Stimulated activated CD4-positive, alpha-beta T cell treated with anti-CD3 and anti-CD28 coated beads, Interleukin-1b, Interleukin-23, amount 100 ng/mL, for 24 hours (primary cell): Measurements from ENCODE around the gene ZIC4.

Source experiments
- DNase-seq, 4 experiments: peaks; one replicate each; pipeline ENCODE4 v3.0.0-alpha.2; 2020; ENCODE audit warnings: low read depth in 4 of 4, low spot score in 1 of 4

ZIC4 gene

DNA sequence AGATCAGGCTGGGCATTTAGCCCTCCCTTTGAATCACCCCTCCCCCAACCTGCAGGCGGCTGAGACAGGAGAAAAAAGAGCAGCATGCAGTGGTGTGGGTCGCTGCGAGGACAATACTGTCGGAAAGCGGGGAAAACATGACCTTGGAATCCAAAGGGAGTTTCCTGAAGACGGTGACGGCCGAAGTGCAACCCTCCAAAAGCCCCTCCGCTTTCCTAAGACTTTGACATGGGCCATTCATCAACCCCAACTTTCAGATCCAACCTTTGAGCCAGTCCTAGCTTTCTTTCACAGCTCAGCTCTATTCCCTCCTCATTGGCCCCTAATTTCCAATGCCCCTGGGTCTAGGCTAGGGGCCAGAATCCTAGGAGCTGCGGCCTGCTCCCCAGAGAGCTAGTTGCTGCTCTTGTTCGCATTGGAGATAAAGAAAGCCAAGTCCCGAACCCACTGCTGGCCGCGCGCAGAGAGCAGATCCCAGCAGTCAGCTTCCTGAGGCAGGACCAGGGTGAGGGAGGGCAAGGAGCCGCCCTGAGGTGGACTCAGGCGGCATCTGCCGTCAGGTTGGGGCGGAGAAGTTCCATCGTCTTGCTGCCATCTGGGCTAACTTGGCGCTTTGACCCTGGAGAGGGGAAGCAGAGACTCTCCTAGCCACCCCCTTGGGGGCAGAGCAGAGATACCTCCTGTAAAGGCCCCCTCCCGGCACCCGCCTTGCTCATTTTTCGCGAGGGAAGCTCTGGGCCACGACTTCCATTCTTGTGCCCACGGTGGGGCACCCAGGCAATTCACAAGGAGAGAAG lies 914 bp downstream of the ZIC4 start:
- no peak for DNase-seq

DNA sequence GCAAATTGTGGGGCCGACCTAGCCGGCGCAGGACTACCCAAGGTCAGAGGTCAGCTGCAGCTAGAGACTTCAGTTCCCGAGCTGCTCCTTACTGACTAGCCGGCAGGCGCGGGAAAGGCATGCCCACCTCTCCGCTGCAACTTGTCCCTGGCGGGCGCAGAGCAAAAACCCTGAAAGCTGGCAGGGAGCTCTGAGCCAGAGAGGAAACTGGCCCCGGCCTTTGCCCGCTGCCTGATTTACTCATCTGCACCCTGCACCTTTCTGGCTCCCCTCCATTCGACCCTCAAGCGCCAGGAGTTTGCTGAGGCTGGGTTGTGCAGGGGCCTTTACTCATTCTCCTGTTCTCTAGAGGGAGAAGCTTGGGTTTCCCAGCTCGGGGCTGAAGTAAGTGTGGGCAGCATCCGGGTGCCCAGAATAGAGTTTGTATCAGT lies 1.5 kb downstream of the ZIC4 start:
- DNase-seq, result no peak

DNA sequence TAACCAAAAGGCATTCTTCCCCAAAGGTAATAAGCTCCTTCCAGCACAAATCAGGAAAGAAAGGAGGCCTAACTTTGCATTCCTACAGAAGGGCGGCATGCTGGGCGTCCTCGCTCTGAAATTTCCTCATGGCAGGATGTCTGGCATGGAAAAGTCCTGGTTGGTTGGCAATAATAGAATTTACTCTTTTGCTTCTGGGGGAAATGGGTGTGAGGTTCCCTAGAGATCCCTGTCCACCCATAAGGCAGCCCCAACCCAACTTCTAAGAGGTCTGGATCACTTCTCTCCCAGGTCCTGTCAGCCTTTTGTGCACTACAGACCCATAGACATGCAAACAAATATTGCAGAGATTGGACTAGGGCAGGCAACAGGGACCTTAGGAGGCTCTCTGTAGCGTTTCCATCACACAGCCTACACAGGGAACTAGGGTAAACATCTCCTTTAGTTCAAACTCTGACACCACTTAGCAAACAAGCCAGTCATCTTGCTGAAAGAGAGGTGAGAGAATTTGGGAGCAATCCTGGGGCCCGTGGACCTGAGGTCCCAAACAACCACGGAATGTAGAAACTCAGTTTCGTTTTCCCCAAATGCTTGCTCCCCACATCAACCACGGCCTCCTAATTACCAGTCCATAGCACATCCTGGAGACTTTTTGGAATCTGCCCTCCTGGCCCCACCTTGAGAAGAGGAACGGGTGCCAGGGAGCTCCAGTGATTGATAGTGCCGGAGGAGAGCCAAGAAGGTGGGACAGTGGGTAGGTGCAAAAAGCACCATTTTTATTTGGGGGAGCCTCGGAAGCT lies 2.1 kb downstream of the ZIC4 start:
- no peak for DNase-seq

DNA sequence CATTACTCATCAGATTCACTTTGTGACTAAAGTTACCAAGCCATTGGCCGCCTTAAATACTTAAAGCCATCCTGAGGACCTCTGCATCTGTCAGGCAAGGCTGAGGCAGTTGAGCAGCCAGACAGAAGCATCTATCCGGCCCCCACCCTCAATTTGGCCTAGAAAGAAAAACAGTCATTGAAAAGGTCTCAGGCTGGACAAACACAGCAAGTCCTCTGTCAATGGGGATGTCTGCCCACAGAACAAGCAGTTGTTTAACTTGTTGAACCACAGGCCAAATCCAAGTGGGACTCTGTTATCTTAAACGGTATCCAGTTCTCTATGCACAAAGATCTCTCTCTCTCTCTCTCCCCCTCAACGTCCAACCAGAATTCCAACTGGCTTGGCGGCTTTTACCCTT lies 2.8 kb downstream of the ZIC4 start:
- DNase-seq, result no peak

DNA sequence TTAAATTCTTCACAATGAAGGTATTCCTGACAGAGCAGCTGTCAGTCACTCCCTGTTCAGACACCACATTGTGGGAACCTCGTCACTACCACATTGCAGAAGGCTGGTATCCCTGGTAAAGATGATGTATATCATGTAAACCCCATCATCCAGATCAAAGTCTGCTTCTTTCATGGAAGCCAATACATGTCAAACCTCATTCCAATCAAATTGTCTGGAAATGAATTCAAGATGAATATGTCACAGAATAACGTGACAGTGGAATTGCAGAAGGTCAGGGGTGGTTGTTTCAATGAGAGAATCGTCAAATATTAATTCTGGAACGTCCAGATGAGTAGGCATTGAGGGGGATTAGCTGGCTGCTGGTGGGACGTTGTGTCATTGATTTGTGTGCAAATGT lies 4.2 kb downstream of the ZIC4 start:
- DNase-seq, result no peak

DNA sequence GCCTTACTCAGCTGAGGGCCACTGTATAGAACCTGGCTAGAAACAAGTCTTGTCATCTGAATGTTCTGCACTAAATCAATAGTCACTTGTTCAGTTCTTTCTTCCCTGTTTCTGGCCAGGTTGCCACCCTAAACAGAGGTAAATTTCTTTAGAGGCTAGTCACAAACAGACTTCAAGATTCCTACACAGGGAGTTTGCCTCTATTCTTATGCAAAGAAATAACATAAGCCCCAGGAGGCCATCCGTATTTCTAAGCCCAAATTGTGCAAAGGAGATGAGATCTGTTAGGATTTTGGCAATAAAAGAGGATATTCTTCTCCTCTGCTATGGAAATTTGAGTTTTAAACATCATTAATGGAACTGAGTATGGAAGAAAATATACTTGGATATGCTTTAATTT lies 4.9 kb downstream of the ZIC4 start:
- no peak for DNase-seq

DNA sequence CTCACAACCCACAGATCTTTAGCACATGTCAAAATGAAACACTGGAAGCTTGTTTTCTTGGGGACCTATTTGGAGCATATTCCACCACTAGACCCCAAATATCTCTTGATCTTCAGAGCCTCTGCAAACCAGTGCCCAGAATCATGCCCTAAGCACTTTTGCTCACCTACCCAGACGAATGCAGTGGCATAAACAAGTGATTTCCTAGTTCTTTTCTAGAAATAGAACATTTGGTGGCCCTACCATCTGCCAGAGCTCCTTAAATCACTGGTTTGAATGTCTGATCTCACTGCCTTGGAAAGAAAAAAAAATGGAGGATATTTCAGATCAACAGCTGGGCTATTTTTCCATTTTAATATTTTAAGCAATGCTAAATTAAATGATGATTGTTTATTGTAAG lies 5.3 kb downstream of the ZIC4 start:
- DNase-seq, result no peak

DNA sequence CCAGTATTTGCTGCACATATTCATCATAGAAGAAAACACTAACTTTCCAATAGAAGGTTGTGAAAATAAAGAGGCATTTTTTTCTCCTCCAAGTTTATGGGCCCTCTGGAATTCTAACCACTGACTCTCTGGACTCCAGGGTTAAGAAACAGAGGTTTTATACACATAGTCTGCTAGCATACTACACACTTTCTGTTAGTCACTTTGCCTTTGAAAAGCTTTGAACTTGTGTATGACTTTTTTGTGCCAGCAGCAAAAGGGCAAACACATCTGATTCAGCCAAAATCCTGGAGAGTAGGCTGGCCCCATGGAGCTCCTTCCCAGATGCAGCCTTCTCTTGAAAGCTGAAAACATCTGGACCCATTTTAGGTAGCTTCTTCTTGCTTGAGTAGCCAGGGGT lies 6.2 kb downstream of the ZIC4 start:
- DNase-seq, result no peak

DNA sequence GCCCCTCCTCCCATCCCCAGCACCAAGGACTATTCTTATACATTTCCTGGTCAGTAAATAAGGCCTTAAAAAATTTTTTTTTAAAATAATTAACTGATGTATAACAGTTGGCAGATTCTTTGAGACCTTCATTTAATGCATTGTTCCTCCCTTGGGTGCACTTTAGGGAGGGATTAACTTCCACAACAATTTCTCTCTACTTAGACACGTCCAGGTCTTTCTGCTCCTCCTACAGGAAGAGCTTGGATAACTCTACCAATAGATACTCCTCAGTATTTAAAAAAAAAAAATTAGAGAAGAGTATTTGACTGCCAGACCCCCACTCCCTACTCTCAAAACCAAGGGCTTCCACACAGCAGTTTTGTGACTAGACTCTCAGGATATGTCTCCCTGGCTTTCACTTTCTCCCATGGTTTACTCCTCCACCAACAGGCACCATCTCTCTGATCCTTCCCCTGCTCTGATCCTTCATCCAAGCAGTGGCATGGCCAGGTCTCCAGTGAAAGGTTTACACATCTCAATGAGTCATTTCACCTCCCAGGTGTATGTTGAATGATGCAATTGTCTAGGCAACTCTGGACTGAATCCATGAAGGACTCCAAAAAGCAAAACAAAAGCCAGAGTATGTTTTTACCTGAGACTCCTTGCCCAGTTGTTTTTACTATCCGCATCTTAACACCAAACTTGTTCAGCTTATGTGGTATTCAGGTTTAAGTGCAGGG lies 7.4 kb downstream of the ZIC4 start:
- no peak for DNase-seq

DNA sequence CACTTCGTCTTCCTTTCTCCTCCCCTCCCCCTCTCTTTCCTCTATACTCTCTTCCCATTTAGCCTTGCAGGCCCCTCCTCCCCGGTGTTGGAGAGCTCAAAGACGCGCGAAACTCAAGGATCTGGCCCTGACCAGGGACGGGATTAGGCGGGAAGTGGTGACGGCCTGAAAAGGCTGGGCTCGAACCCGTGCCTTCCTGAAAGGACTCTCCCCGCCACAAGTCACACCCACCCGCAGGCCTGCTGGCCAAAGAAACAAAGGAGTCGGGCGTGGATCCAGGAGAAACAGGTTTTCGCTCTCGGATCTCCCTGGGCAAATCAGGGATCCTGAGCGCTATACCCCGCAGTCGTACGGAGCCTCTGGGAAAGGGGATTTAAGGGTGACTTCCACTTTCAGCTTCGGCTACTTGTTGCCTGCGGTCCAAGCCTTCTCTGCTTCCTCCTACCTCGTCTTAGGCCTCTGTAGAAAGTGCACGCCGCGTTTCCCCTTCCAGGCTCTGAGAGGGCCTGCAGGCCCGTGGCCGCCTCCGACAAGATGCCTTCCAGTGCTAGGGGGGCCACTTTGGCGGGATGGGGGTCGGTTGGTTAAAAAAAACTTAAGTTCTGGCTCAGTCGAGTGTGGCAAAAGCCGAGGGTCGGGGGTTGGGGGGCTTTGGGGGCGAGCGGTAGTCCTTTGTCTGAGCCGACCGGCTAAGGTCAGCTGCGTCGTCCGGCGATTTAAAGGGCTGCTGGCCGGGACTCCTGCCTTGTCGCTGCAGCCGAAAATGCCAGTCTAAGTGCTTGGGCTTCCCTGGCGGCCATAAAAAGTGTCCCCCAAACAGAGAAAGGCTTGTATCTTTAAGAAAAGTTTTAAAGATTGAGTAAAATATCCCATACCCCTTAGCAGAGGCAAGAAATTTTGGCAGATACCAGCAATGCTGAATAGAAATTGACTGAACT lies 8.2 kb downstream of the ZIC4 start:
- DNase-seq, result no peak

DNA sequence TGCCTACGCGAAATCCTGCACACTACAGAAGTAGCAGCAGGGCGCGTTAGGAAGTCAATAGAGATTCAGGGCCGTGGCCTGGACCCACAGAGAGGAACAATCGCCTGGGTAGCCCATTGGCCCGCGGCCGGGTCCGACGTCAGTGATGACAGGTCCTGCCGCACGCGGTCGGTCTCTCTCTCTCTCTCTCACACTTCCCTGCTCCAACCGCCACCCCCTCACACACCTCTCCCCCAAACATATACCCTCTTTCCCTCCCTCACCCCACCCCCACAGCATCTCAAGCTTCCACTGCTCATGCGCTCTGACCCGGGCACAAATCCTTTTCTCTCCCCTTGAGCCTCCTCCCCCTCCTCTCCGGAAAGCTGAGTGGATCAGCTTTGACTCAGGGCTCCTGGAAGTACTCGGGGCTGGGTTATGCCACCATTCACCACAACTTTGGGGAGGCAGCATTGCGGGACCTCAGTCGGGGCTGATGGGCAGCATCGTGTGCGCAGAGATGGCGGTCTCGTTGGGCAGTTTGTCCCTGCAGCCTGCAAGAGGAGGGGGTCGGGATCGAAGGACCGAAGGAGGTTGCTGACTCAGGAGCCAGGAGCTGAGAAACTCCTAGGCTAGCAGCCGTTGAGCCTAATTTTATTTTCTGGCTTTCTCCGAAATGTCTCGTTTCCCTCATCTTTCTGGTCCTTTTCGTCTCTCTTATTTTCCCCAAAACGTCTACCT lies 9.0 kb downstream of the ZIC4 start:
- no peak for DNase-seq

DNA sequence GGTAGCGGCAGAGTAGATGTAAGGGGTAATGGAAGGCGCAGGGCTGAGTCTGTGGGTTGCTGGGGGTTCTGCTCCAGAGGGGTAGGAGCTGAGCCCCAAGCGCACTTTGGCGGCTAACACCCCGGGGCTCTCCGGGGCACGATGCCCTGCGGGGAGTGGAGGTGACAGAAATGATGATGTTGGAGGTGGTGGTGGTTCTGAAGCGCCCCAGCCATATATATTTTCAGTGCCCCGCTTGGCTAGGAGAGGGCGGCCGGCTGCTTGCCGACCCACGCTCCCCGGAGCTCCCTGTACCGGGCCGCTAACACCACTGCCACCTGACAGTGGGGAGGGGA lies 9.7 kb downstream of the ZIC4 start:
- DNase-seq, result no peak

DNA sequence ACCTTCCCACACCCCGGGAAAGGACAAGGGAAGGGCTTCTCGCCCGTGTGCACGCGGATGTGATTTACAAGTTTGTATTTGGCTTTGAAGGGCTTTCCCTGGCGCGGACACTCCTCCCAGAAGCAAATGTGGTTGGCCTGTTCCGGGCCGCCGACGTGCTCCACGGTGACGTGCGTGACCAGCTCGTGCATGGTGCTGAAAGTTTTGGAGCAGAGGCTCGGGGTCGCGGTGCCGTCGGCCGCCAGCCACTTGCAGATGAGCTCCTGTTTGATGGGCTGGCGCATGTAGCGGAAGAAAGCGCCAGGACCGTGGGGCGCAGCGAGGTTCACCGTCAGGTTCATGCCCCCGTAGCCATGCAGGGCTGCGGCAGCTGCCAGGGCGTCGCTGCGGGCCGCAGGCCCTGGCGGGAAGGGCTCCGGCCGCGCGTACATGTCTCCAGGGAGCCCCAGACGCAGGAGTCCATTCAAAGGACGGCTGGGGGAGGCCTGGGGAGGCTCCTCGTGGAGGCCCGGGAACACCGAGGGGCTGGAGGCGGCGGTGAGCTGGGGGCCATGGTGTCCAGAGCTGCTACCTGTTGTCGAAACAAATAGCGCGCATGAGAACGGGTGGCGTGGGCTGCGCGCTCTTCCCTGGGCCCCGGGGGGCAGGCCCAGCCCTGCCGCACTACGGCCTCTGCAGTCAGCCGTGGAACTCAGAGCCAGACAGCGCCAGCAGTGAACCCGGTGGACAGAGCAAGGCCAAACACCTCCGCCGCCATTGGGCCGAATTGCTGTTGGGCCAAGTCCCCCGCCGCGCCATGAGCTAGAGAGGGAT lies 10.2 kb downstream of the ZIC4 start:
- DNase-seq, result no peak

DNA sequence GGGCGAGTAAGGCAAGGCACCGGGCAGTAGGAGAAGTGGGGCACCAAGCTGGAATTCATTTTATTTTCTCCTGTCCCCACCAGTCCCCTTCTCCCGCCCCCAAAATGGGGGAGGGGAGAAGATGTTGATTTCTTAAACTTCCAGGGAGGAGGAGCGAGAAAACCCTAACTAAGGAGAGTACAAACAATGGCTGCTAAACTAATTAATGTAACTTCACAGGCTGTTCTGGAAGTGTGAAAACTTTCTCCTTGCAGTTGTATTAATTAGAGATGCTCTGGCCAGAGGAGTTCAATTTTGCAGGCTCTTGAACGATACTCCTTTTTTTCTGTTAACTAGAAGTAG lies 11.5 kb downstream of the ZIC4 start:
- no peak for DNase-seq

DNA sequence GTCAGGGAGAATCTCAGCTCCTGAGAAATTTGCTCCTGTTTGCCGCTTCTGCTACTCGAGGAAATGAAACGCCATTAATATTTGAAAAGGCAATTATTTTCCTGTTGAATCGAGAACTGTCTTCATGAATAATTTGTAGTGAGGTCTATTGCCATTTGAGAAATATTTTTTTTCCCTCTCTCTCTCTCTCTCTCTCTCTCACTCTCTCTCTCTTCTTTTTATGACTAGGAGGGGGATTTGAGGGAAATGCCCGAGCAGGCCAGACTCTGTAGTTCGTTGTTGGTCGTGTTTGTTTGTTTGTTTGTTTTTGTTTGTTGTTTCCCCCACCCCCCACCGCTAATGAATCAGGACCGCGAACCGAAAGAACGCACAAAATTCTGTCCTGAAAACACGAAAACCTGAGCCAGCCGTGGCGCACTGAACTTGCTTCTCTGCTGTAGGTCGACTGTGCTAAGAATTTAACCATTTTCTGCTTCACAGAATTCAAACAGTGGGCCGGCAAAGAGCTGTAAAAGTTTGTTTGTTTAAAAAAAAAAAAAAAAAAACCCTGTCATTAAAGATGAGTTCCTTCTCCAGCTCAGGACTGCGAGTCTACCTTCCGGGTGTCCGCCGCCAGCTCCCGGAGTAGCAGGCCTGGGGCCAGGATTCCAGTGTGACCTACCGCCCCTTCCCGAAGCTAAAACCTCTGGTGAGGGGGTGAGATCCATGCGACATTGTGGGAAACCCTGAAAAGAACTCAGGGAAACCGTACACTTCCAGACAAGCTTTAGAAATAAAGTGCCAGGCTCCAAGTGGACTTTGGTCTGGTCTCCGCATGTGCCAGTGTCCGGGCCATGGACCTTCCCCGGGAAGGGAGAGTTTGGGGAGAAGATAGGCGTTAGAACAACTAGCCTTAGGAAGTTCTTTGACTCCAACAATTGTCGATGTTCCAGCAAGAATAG lies 12.1 kb downstream of the ZIC4 start:
- no peak for DNase-seq

DNA sequence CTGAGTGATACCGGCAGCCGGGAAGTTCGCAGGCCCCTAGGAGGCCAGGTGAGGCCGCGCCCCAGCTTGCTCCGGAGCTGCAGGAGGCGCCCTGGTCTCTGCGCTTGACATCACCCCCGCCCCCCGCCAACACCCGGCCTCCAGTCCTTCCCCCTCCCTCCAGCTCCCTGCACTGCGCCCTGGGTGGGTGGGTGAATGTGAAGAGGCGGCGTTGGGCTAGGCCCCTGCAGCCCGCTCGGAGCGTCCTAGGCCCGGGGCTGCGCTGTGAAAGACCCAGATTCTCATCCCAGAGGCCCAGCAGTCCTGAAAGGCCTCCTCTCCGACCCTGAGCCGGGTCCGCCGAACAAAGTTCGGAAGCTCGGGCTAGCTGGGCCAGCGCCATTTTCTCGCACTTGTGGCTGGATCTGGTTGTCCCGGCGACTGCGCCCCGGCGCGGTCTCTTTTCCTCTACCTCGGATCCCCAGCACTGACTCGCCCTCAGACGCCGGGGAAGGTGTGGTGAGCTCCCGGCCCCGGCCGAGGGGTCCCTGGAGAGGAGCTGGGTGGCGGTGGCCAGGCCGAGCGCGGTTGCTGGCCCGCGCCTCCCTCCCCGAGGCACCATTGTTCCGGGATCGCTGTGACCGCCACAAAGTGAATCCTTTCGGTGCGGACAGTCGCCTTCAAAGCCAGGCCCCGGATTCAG lies 12.9 kb downstream of the ZIC4 start:
- no peak for DNase-seq

DNA sequence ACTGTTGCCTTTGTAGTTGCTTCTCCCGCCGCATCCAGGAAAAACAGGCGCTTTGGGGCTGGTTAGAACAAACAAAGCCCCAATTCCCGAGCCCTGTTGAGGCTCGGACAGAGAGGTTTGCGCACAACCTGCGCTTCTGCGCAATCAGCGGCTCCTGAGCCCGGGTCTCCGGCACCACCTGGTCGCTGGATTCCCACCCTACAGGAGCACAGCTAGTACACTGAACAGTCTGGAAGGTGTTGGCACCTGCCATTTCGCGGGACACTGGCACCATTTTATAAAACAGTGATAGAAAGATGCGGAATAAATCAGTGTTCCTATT lies 13.8 kb downstream of the ZIC4 start:
- no peak for DNase-seq
